Prostate gland (tissue), 2 donors: Measurements from ENCODE around the gene ZNF677. TPM values are rescaled to one million over a fixed set of nuclear protein-coding genes. Genes with fewer than 3 reads are reported as not detected.
"Not testable (repeated sequence)": the region's sequence is repeated elsewhere in the genome, so short reads cannot be mapped to it uniquely, and the experiment has no call there.

Experiments
- DNase-seq: peaks from one replicate; pipeline ENCODE4 v3.0.0-alpha.2; 2019; ENCODE audit warnings: low spot score
- H3K27ac ChIP-seq, 2 donors: fragments of 200-600 bp; sonication (generic); 2 replicates each; pipeline ENCODE4 v1.5.1; 2017 to 2019
- H3K27me3 ChIP-seq: fragments of 200-600 bp; sonication (generic); replicated peaks from 2 replicates; pipeline ENCODE4 v1.5.1; 2019; ENCODE audit not compliant: insufficient read depth
- H3K36me3 ChIP-seq, 2 donors: fragments of 200-600 bp; sonication (generic); 1 replicate in 1 of 2; 2 replicates in 1 of 2; pipeline versions ENCODE4 v1.5.1 to v1.8.1; 2017 to 2019
- H3K4me1 ChIP-seq: fragments of 200-600 bp; sonication (generic); replicated peaks from 2 replicates; pipeline ENCODE4 v1.5.1; 2019
- H3K4me3 ChIP-seq, 2 donors: fragments of 200-600 bp; sonication (generic); 2 replicates each; pipeline ENCODE4 v1.5.1; 2017 to 2019
- H3K9me3 ChIP-seq: fragments of 200-600 bp; sonication (generic); 2 replicates; pipeline ENCODE4 v1.5.1; 2017
- POLR2A ChIP-seq: fragments of 450-650 bp; IDR thresholded peaks from one replicate; pipeline ENCODE4 v1.6.1; 2016; ENCODE audit warnings: antibody characterized with exemption, mild to moderate bottlenecking
- POLR2AphosphoS5 ChIP-seq: sonication (generic); formaldehyde crosslinking; IDR thresholded peaks from one replicate; pipeline ENCODE4 v1.6.1; 2017; ENCODE audit warnings: antibody characterized with exemption
- WGBS: methylation state at CpG from one replicate; pipeline ENCODE4 v1.1.5; 2018; 5-methylcytosine and 5-hydroxymethylcytosine counted together
- intact Hi-C: fragments of 100-400 bp; cut with DNase I; formaldehyde crosslinking; loops from one replicate; pipeline ENCODE4 v1.14.2; 2022
- total RNA-seq, 2 donors: library from RNA; depleted of rRNA; stranded (reverse); fragments of >200 nt; gene quantifications; one replicate each; pipeline ENCODE4 v1.1.0, GENCODE V29; 2016
- TF ChIP-seq, protein P1 (sequence below), 4 experiments: fragments of 200-600 bp in 2 of 4; fragments of 450-650 bp in 2 of 4; sonication (generic) in 2 of 4; IDR thresholded peaks; 1 replicate in 3 of 4; 2 replicates in 1 of 4; pipeline ENCODE4 v1.5.1; 2016 to 2019; ENCODE audit warnings: antibody characterized with exemption in 4 of 4, mild to moderate bottlenecking in 2 of 4, moderate library complexity in 2 of 4

The ZNF677 gene
- total RNA-seq: 10 to 100 TPM; 28.1 to 35.8 TPM

DNA sequence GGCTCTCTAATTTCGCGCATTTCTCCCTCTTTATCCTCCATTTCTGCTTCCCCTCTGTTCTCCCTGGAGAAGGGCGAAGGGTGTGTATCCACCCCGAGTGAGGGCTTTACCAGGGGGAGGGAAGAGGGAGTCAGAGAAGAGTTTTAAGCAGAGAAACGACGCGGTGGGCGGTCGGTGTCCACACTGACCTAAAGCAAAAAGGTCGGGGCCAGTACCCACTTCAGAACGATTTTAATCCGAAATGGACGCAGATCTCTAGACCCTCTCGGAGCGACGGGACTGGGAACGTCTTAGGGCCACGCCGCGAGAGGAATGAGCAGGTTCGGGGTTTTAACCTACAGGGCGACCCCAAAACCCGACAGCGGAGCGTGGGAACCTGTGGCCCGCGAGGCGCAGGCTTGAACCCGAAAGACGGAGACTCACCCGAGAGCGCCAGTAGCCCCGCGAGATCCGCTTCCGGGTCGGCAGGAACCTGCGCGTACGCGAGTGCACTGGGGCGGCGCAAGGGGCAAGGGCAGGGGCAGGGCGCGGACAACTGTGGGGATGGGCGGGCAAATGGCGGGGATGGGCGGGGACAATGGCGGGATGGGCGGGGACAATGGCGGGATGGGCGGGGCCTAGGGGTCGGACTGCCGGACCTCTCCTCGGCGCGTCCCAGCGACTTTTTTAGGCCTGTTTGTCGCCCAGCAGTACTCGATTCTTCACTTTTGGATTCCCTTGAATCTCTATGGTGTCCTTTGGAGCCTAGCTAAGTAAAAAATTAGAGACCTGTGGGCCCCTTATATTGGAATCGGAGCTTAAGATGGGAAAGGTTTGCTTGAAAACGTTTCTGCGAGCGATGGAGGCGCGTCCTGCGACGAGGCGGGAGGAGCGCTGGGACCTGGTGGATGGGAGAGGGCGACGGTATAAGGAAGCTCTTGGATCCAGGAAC lies at the start of gene ZNF677:
Gene ZNF677 (minus strand): TSS at position 463 of the 931 bp plus-strand sequence. CDS start 3,323 bp downstream, outside the sequence.
- 1% methylated on average over 72 of the region's 72 CpGs for WGBS

DNA sequence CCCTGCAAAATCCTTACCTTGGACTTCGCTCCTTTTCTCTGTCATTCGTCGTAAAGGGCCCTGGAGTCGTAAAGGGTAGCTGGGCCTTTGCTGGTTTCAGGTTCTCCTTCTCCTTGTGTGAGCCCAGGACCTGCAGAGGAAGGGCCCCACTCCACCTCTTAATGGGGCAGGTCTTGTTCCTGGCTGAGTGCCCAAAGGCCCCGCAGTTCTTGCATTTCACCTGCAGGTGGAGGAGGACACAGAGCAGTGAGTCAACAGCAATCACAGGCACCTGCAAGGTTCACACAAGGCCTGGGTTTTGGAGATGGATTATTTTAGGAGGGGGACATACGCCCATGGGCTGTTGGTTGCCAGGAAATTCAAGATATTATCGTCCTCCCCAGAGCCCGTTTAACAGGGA lies 46.7 kb upstream of the ZNF677 start:
- WGBS: no CpG with 5 or more reads among the region's 8 CpGs
- H3K27ac ChIP-seq, H3K4me1 ChIP-seq, H3K4me3 ChIP-seq, H3K36me3 ChIP-seq, intact Hi-C loops, DNase-seq, H3K9me3 ChIP-seq, H3K27me3 ChIP-seq: not testable (repeated sequence)

More for the DNA sequence above, at the start of gene ZNF677:
- peak within 1 kb of the TSS; percentile 65 to 76 for H3K4me3 ChIP-seq
- intact Hi-C loops: loop anchor here (5.0 to 10.0 kb wide), 2 partner anchors 78 to 140 kb away; partner anchors contain the start of genes ZNF765 and ZNF845
- no peaks in the 10 kb centered on the region for H3K27me3 ChIP-seq
- peak within 1 kb of the TSS; percentile 81 for H3K27ac ChIP-seq
- H3K36me3 ChIP-seq: no peaks in the 10 kb centered on the region
- peak; percentile 85 for DNase-seq
- H3K9me3 ChIP-seq: no peaks in the 10 kb centered on the region
- no peaks in the 10 kb centered on the region for H3K4me1 ChIP-seq
- TF ChIP-seq POLR2AphosphoS5 (peak; percentile 68), POLR2A (peak; percentile 22)
- TF ChIP-seq, protein P1, sequence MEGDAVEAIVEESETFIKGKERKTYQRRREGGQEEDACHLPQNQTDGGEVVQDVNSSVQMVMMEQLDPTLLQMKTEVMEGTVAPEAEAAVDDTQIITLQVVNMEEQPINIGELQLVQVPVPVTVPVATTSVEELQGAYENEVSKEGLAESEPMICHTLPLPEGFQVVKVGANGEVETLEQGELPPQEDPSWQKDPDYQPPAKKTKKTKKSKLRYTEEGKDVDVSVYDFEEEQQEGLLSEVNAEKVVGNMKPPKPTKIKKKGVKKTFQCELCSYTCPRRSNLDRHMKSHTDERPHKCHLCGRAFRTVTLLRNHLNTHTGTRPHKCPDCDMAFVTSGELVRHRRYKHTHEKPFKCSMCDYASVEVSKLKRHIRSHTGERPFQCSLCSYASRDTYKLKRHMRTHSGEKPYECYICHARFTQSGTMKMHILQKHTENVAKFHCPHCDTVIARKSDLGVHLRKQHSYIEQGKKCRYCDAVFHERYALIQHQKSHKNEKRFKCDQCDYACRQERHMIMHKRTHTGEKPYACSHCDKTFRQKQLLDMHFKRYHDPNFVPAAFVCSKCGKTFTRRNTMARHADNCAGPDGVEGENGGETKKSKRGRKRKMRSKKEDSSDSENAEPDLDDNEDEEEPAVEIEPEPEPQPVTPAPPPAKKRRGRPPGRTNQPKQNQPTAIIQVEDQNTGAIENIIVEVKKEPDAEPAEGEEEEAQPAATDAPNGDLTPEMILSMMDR (IDR thresholded peaks at IDR 0.05): no peak

DNA sequence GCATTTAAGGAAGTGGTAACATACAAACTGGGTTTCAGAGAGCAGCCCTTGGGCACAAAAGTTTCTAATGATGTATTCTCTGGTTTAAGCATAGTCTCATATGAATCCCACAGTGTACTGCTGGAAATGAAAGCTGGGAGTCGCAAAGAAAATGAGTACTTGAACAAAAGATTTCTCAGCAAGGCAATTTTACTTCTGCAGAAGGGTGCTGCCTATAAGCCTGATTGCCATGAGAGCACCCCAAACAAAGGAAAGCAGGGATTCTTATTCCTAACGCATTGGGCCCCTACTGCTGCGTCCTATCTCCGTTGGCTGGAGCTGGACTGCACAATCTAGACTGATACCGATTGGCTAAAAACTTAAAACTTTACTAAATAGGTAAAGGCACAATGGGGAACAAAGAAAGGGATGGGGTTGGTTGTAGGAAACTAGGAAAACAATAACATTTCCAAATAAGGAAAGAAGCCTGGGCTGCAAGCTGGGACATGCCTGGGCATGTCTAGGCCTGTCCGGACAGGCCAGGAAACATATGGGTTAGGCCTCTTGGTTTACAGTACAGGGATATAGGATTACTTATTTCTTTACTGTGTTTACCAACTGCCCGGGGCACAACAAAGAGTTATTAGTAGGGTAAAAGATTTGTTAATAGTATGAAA lies 40.2 kb upstream of the ZNF677 start:
- 73% methylated on average over 7 of the region's 7 CpGs for WGBS
- Histone ChIP-seq H3K27ac (no peak overlapping the region), H3K4me3 (no peak overlapping the region), H3K9me3 (no peaks in the 10 kb centered on the region), H3K36me3 (no peaks in the 10 kb centered on the region), H3K27me3 (no peaks in the 10 kb centered on the region), H3K4me1 (no peaks in the 10 kb centered on the region)
- TF ChIP-seq POLR2AphosphoS5 (no peak), POLR2A (no peak)
- TF ChIP-seq, protein P1 (IDR thresholded peaks at IDR 0.05): no peak
- intact Hi-C loops: no loop called here
- DNase-seq: no peak

DNA sequence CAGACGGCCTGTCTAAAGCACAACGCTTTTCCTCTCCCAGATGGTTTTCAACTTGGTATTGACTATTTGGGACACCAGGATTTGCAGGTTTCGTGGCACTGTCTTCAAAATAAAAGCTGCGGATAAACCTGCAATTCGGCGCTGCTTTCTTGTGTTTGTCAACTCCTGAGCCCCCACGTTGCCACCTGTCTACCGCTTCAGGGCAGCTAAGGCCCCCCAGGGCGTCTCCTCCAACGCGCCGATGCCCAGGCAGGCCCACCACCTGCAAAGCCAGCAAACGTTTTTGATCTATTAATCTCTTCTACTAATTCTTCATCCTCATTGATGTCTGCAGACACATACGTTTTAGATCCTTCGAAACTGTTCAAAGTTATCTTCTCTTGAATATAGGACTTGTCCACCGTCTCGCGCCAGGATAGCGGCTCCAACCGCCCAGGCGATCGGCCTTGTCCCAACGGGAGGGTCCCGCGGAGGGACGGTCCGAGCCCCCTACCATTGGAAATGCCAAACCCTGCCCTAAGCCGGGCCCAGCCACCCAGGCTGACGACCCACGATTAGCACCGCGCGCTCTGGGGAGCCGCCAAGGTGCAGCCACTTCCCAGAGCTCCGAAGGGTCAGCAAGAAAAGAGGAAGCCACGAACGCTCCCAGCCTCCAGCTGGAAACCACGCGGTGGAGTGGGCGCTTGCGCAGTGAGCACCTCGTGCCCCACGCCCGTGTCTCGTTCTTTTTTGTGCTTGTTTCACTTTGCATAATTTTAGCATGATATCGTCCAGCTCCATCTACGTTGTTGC lies 36.3 kb upstream of the ZNF677 start:
- H3K36me3 ChIP-seq: no peaks in the 10 kb centered on the region
- H3K9me3 ChIP-seq: no peaks in the 10 kb centered on the region
- TF ChIP-seq, protein P1 (IDR thresholded peaks at IDR 0.05): no peak
- TF ChIP-seq POLR2AphosphoS5 (no peak), POLR2A (no peak)
- no peaks in the 10 kb centered on the region for H3K27me3 ChIP-seq
- intact Hi-C loops: no loop called here
- no peak for DNase-seq
- no peak overlapping the region for H3K27ac ChIP-seq
- 94% methylated on average over 47 of the region's 47 CpGs for WGBS
- no peak overlapping the region for H3K4me3 ChIP-seq
- no peaks in the 10 kb centered on the region for H3K4me1 ChIP-seq

DNA sequence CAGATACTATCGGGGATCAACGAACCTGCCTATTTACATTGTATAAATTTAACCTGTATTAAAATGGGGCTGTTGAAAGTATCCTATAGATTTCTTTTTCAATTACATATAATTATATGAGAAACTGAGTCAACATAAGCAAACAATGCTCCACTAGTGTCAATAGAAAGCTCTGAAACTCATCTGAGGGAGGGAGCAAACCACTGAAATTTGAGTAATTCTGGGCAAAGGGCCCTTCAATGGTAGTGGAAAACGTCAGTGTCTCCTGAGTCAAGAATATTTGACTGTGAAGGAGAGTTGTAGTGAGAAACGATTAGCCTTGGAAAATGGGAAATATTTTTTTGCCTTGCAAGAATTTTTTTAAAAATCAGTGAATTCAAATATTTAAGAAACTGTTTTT lies 30.4 kb upstream of the ZNF677 start:
- no peaks in the 10 kb centered on the region for H3K27me3 ChIP-seq
- H3K27ac ChIP-seq: no peak overlapping the region
- TF ChIP-seq POLR2A (no peak), POLR2AphosphoS5 (no peak)
- TF ChIP-seq, protein P1 (IDR thresholded peaks at IDR 0.05): no peak
- no peaks in the 10 kb centered on the region for H3K4me1 ChIP-seq
- DNase-seq: no peak
- H3K9me3 ChIP-seq: no peaks in the 10 kb centered on the region
- no peaks in the 10 kb centered on the region for H3K36me3 ChIP-seq
- H3K4me3 ChIP-seq: no peak overlapping the region
- intact Hi-C loops: no loop called here
- 33% methylated on average over 4 of the region's 4 CpGs for WGBS

DNA sequence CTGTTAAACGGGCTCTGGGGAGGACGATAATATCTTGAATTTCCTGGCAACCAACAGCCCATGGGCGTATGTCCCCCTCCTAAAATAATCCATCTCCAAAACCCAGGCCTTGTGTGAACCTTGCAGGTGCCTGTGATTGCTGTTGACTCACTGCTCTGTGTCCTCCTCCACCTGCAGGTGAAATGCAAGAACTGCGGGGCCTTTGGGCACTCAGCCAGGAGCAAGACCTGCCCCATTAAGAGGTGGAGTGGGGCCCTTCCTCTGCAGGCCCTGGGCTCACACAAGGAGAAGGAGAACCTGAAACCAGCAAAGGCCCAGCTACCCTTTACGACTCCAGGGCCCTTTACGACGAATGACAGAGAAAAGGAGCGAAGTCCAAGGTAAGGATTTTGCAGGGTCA lies 27.3 kb upstream of the ZNF677 start:
- 38% methylated on average over 1 of the region's 8 CpGs for WGBS
- H3K4me1 ChIP-seq, intact Hi-C loops, H3K36me3 ChIP-seq, H3K4me3 ChIP-seq, H3K27ac ChIP-seq, DNase-seq, H3K27me3 ChIP-seq, H3K9me3 ChIP-seq: not testable (repeated sequence)
